ENCODE results near the gene SNRNP48. TPM values are rescaled to one million over a fixed set of nuclear protein-coding genes. Genes with fewer than 3 reads are reported as not detected.

The SNRNP48 gene
- total and polyA plus RNA-seq, 2 experiments from 2014 or later, result 7.6 to 14.6 TPM

DNA sequence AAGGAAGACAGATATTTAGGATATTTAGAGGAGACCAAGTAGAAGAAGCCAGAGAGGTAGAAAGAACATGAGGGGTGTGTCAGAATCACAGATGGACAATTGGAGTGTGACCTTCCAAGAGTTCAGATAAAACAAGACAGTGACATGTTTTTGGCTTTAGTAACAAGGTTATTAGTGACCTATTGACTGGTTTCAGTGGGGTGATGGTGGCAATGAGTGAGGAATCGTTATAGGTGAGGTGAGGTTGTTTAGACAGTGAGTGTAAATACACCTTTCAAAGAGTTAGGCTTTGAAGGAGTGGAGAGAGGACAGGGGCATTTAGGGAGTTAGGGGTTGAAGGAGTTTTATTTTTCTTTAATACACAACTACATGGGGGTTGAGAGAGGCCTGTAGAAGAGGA, 3.2 kb downstream of the SNRNP48 start:
- no peak for DNase-seq (ENCODE audit: low spot score)
- no peak overlapping the region for H3K4me2 ChIP-seq
- TF ChIP-seq EZH2phosphoT487 (IDR thresholded peaks at IDR 0.05; ENCODE audit: low read depth, severe bottlenecking, unreplicated experiment) (no peak), EZH2 (IDR thresholded peaks at IDR 0.05; ENCODE audit: borderline replicate concordance) (no peak)
- TF ChIP-seq, protein P1, sequence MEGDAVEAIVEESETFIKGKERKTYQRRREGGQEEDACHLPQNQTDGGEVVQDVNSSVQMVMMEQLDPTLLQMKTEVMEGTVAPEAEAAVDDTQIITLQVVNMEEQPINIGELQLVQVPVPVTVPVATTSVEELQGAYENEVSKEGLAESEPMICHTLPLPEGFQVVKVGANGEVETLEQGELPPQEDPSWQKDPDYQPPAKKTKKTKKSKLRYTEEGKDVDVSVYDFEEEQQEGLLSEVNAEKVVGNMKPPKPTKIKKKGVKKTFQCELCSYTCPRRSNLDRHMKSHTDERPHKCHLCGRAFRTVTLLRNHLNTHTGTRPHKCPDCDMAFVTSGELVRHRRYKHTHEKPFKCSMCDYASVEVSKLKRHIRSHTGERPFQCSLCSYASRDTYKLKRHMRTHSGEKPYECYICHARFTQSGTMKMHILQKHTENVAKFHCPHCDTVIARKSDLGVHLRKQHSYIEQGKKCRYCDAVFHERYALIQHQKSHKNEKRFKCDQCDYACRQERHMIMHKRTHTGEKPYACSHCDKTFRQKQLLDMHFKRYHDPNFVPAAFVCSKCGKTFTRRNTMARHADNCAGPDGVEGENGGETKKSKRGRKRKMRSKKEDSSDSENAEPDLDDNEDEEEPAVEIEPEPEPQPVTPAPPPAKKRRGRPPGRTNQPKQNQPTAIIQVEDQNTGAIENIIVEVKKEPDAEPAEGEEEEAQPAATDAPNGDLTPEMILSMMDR (IDR thresholded peaks at IDR 0.05; ENCODE audit: poor library complexity), result no peak
- peaks cover 23% of the 10 kb centered on the region for H4K20me1 ChIP-seq (ENCODE audit: insufficient read depth, poor library complexity, severe bottlenecking)
- H3K27me3 ChIP-seq, result no peaks in the 10 kb centered on the region
- H3K9me2 ChIP-seq (replicated peaks; ENCODE audit: insufficient read depth), result no peaks in the 10 kb centered on the region
- H3K79me2 ChIP-seq, result peaks cover 43% of the 10 kb centered on the region
- H2AFZ ChIP-seq, result no peak overlapping the region
- H3K36me3 ChIP-seq (replicated peaks; ENCODE audit: insufficient read depth, low read depth), result no peaks in the 10 kb centered on the region
- no peak overlapping the region for H3K4me3 ChIP-seq
- H3K9me3 ChIP-seq (ENCODE audit: low read depth), result no peaks in the 10 kb centered on the region
- peaks cover 10% of the 10 kb centered on the region for H3K4me1 ChIP-seq (ENCODE audit: insufficient read depth)
- H3K27ac ChIP-seq, result no peak overlapping the region
- 48% methylated on average over 1 of the region's 1 CpG for WGBS (ENCODE audit: low lambda C conversion rate, missing lambda C conversion rate)

GRCh38 chr6:7594579-7595125, 4.7 kb downstream of the SNRNP48 start:
- H3K9me2 ChIP-seq (replicated peaks; ENCODE audit: insufficient read depth), result no peaks in the 10 kb centered on the region
- TF ChIP-seq EZH2 (IDR thresholded peaks at IDR 0.05; ENCODE audit: borderline replicate concordance), result no peak
- TF ChIP-seq, protein P1 (IDR thresholded peaks at IDR 0.05; ENCODE audit: poor library complexity), result no peak
- TF ChIP-seq EZH2phosphoT487 (IDR thresholded peaks at IDR 0.05; ENCODE audit: low read depth, severe bottlenecking, unreplicated experiment), result no peak
- H3K4me1 ChIP-seq (ENCODE audit: insufficient read depth), result peaks cover 10% of the 10 kb centered on the region
- no peak overlapping the region for H3K27ac ChIP-seq
- WGBS (ENCODE audit: low lambda C conversion rate, missing lambda C conversion rate), result 89% methylated on average over 4 of the region's 4 CpGs
- H3K9me3 ChIP-seq (ENCODE audit: low read depth), result no peaks in the 10 kb centered on the region
- no peak overlapping the region for H3K4me2 ChIP-seq
- H3K27me3 ChIP-seq, result no peaks in the 10 kb centered on the region
- DNase-seq (ENCODE audit: low spot score), result no peak
- no peak overlapping the region for H3K4me3 ChIP-seq
- H2AFZ ChIP-seq, result no peak overlapping the region
- H3K79me2 ChIP-seq, result peaks cover 46% of the 10 kb centered on the region
- peaks cover 23% of the 10 kb centered on the region for H4K20me1 ChIP-seq (ENCODE audit: insufficient read depth, poor library complexity, severe bottlenecking)
- H3K36me3 ChIP-seq (replicated peaks; ENCODE audit: insufficient read depth, low read depth), result no peaks in the 10 kb centered on the region

DNA sequence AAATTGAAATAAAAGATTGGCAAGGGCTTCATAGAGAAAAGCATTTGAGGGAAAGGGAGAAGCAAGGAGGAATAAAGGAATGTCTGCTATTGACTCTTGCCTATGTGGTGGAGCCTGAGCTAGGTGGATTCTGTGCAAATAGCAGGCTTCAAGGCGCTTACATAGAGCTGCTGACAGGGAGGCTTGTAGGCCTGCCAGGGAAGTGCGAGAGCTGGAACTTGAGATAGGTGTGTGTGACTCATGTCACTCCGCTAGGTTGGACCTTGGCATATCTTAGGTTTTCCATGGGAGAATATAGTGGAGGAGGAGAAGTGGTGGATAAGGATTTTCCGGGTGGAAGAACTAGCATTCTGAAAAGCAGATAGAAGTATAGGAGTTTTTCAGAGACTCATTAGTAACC, 14.0 kb downstream of the SNRNP48 start:
- 65% methylated on average over 4 of the region's 4 CpGs for WGBS (ENCODE audit: low lambda C conversion rate, missing lambda C conversion rate)
- no peaks in the 10 kb centered on the region for H3K79me2 ChIP-seq
- no peaks in the 10 kb centered on the region for H4K20me1 ChIP-seq (ENCODE audit: insufficient read depth, poor library complexity, severe bottlenecking)
- TF ChIP-seq EZH2phosphoT487 (IDR thresholded peaks at IDR 0.05; ENCODE audit: low read depth, severe bottlenecking, unreplicated experiment), result no peak
- TF ChIP-seq, protein P1 (IDR thresholded peaks at IDR 0.05; ENCODE audit: poor library complexity), result no peak
- no peak for TF ChIP-seq EZH2 (IDR thresholded peaks at IDR 0.05; ENCODE audit: borderline replicate concordance)
- no peaks in the 10 kb centered on the region for H3K9me2 ChIP-seq (replicated peaks; ENCODE audit: insufficient read depth)
- no peaks in the 10 kb centered on the region for H3K27me3 ChIP-seq
- H2AFZ ChIP-seq, result no peak overlapping the region
- H3K27ac ChIP-seq, result no peak overlapping the region
- H3K9me3 ChIP-seq (ENCODE audit: low read depth), result no peaks in the 10 kb centered on the region
- H3K4me2 ChIP-seq, result no peak overlapping the region
- peak; percentile 63 for DNase-seq (ENCODE audit: low spot score)
- no peaks in the 10 kb centered on the region for H3K4me1 ChIP-seq (ENCODE audit: insufficient read depth)
- H3K4me3 ChIP-seq, result no peak overlapping the region
- H3K36me3 ChIP-seq (replicated peaks; ENCODE audit: insufficient read depth, low read depth), result no peaks in the 10 kb centered on the region
